ENCODE measurements around the gene EXD3. TPM values are rescaled to one million over a fixed set of nuclear protein-coding genes. Genes with fewer than 3 reads are reported as not detected.

Gene EXD3
- polyA plus RNA-seq, 2 of the 4 experiments (the other 2 are of a cell fraction): 3.4 to 4.5 TPM

- TF ChIP-seq, protein P1, sequence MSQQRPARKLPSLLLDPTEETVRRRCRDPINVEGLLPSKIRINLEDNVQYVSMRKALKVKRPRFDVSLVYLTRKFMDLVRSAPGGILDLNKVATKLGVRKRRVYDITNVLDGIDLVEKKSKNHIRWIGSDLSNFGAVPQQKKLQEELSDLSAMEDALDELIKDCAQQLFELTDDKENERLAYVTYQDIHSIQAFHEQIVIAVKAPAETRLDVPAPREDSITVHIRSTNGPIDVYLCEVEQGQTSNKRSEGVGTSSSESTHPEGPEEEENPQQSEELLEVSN (IDR thresholded peaks at IDR 0.05; ENCODE audit: borderline replicate concordance, low read depth): no peak
- TF ChIP-seq MYC (IDR thresholded peaks at IDR 0.05; ENCODE audit: borderline replicate concordance, low read length) (0 out of 2 replicates have a peak, but pooled peaks have one; percentile 29), CBX2 (IDR thresholded peaks at IDR 0.05; ENCODE audit: borderline replicate concordance, low read depth) (no peak), RAD21 (conservative IDR thresholded peaks at IDR 0.05 in 1 of 2, IDR thresholded peaks at IDR 0.05 in 1 of 2) (peak in 1 of 2 experiments; percentile 29; a peak in 3 of 5 replicates), NPAS2 (CRISPR knock-in tag; IDR thresholded peaks at IDR 0.05; ENCODE audit: borderline replicate concordance) (no peak), USF2 (IDR thresholded peaks at IDR 0.05) (no peak), JUN (IDR thresholded peaks at IDR 0.05) (peak; percentile 42 to 83; a peak in 4 of 5 replicates), HOXB5 (CRISPR knock-in tag; IDR thresholded peaks at IDR 0.05) (no peak), NR3C1 (IDR thresholded peaks at IDR 0.05) (no peak), POLR2A (IDR thresholded peaks at IDR 0.05; ENCODE audit: low read length) (peak; percentile 56), FOXS1 (CRISPR knock-in tag; IDR thresholded peaks at IDR 0.05) (no peak), TP53 (CRISPR knock-in tag; IDR thresholded peaks at IDR 0.05) (no peak), TFCP2L1 (CRISPR knock-in tag; IDR thresholded peaks at IDR 0.05) (no peak), BHLHE40 (IDR thresholded peaks at IDR 0.05; ENCODE audit: low read depth, low read length) (no peak), PBX3 (IDR thresholded peaks at IDR 0.05) (no peak), MAZ (IDR thresholded peaks at IDR 0.05; ENCODE audit: borderline replicate concordance, low read depth, low read length) (no peak), HDAC2 (IDR thresholded peaks at IDR 0.05) (no peak), MAFK (IDR thresholded peaks at IDR 0.05; ENCODE audit: partially characterized antibody) (no peak), HOXB13 (CRISPR knock-in tag; IDR thresholded peaks at IDR 0.05; ENCODE audit: low read depth) (no peak), ZC3H11A (IDR thresholded peaks at IDR 0.05) (no peak), EHMT2 (IDR thresholded peaks at IDR 0.05; ENCODE audit: low read depth) (no peak), RNF2 (IDR thresholded peaks at IDR 0.05; ENCODE audit: borderline replicate concordance, low read depth) (no peak), RCOR1 (IDR thresholded peaks at IDR 0.05; ENCODE audit: low read depth, low read length) (no peak), CHD4 (IDR thresholded peaks at IDR 0.05; ENCODE audit: borderline replicate concordance) (no peak)
- TF ChIP-seq, protein P2, sequence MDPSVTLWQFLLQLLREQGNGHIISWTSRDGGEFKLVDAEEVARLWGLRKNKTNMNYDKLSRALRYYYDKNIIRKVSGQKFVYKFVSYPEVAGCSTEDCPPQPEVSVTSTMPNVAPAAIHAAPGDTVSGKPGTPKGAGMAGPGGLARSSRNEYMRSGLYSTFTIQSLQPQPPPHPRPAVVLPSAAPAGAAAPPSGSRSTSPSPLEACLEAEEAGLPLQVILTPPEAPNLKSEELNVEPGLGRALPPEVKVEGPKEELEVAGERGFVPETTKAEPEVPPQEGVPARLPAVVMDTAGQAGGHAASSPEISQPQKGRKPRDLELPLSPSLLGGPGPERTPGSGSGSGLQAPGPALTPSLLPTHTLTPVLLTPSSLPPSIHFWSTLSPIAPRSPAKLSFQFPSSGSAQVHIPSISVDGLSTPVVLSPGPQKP (IDR thresholded peaks at IDR 0.05; ENCODE audit: low read depth, low read length): no peak
Observed at GRCh38 chr9:137277329-137278041, 145.5 kb downstream of the EXD3 start, which contains the start of gene TOR4A (continued).
